GM19463 (cell line): Measurements from ENCODE around the gene INMT.
"Not testable (repeated sequence)": the region's sequence is repeated elsewhere in the genome, so short reads cannot be mapped to it uniquely, and the experiment has no call there.

ENCODE experiments used
- ATAC-seq: cut with Tn5 transposase; IDR thresholded peaks from one replicate; pipeline ENCODE4 v1.9.1; 2021; ENCODE audit warnings: mild to moderate bottlenecking, moderate library complexity; ENCODE audit not compliant: unreplicated experiment

INMT gene

DNA sequence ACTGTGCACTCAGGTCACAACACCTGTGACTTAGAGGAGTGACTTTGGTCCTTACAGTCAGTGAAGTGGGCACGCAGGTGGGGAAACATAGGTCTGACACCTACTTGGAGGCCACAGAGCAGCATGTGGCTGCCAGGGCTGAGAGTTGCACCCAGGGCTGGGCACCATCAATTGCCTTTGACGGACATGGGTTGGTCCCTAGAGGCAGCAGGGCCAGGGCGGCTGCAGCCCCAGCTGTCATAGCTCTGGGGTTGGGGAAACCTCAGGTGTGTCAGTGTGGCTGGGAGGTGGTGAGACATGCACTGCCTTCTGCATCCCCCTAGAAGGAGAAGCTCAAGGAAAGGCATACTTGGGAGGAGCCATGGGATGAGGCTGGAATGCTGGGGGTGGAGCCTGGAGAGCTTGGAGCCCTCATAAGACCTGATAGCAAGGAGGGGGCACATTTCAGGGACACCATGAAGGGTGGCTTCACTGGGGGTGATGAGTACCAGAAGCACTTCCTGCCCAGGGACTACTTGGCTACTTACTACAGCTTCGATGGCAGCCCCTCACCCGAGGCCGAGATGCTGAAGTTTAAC, at the start of gene INMT:
INMT (plus strand) TSS at position 440 of the 578 bp plus-strand sequence; CDS start at position 456, 16 bp downstream.
- no peak for ATAC-seq

DNA sequence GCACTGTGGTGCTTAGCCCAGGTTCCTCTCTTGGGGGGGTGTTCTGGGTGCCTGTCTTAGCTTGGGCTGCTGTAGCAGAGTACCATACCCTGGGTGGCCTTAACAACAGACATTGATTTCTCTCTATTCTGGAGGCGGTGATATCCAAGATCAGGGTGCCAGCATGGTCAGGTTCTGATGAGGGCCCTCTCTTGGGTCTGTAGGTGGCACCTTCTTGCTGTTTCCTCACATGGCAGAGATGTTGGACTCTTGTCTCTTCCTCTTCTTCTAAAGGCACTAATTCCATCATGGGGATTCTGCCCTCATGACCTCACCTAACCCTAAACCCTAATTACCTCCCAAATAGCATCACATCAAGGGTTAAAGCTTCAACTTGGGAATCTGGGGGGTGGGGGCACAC, 49.7 kb upstream of the INMT start:
- no peak for ATAC-seq

GRCh38 chr7:30703756-30704155, 48.2 kb upstream of the INMT start:
- no peak for ATAC-seq

GRCh38 chr7:30705008-30705407, 46.9 kb upstream of the INMT start:
- no peak for ATAC-seq

- no peak for ATAC-seq
Observed at GRCh38 chr7:30705596-30705995, 46.3 kb upstream of the INMT start.

- ATAC-seq: no peak
Observed at GRCh38 chr7:30706316-30706715, 45.6 kb upstream of the INMT start.

GRCh38 chr7:30706908-30707307, 45.0 kb upstream of the INMT start:
- no peak for ATAC-seq

GRCh38 chr7:30707391-30708357, 44.3 kb upstream of the INMT start:
- ATAC-seq: no peak

- ATAC-seq: no peak
Observed at GRCh38 chr7:30708412-30708811, 43.5 kb upstream of the INMT start.

GRCh38 chr7:30708983-30709382, 43.0 kb upstream of the INMT start:
- ATAC-seq: no peak

GRCh38 chr7:30709549-30709948, 42.4 kb upstream of the INMT start:
- ATAC-seq: no peak

DNA sequence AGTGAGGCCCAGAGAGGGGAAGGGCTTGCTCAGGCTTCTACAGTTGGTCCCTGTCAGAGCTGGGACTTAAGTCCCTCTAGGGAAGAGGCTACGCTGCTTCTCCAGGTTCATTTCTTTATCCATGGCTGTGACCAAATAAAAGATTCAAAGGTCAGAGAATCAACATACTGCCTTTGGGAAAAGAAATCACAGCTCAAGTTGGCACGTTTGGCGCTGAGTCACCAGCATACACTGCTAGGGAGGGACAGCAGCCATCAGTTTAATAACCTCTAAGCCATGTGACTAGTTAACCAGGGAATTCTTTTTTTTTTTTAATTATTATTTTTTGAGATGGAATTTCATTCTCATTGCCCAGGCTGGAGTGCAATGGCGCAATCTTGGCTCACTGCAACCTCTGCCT, 41.3 kb upstream of the INMT start:
- ATAC-seq: no peak

DNA sequence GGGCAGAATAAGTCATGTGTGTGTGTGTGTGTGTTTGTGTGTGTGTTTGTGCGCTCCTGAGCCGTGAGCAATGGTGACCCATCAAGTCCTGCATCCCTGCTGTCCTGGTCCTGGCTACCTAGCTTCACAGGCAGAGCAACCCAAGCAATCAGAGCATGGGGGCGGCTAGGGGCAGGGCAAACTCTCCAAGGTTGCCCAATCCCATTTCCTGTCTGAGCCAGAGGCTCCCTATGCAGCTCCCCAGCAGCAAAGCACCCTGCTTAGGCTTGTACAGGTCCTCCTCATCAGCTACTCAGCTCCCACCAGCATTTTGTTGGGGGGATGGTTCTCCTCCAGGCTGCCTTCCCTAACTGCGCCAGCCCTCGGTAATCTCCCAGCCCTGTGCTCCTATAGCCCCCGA, 38.5 kb upstream of the INMT start:
- no peak for ATAC-seq

DNA sequence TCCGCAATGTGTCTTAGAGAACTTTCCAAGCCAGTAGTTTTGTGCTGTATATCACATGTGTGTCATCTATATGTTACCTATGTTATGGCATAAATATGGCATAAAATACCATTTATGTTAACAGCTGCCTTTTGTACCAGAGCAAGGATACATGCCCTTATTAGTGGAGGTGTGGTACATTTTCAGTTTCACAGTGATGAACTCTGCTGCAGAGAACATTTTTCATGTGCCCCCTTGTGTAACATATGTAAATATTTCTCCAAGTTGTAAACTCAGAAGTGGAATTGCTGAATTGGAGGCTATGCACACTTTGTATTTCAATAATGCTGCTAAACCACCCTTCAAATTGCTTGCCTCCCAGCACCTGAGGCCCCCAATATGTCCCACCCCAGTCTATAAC, 37.8 kb upstream of the INMT start:
- ATAC-seq: no peak

DNA sequence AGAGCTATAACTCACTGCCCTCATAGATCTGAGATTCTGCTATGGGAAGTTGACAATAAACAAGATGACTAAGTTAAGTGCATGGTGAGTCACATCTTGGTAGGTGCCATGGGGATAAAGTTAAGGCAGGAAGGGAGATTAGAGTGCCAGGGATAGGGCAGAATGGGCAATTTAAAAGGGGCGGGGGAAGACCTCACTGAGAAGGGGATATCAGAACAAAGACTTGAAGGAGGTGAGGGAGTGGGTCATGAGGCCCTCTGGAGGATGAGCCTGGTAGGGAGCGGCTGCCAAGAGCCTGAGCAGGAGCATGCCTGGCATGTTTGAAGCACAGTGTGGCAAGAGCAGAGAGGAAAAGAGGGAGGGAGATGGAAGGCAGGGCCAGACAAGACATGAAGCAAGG, 34.8 kb upstream of the INMT start:
- ATAC-seq: no peak

GRCh38 chr7:30719434-30719833, 32.5 kb upstream of the INMT start:
- not testable (repeated sequence) for ATAC-seq

DNA sequence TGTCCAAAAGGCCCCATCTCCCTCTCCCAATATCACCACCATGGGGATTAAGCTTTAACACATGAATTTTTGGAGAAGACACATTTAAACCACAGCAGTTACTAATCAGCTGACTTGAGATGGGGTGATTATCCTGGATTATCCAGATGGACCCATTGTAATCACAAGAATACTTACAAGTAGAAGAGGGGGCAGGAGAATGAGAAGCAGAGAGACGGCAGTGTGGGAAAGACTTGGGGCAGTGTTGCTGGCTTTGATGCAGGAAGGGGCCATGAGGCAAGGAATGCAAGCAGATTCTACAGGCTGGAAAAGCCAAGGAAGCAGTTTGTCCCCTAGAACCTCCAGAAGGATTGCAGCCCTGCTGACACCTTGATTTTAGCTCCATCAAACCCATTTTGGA, 30.7 kb upstream of the INMT start:
- no peak for ATAC-seq

DNA sequence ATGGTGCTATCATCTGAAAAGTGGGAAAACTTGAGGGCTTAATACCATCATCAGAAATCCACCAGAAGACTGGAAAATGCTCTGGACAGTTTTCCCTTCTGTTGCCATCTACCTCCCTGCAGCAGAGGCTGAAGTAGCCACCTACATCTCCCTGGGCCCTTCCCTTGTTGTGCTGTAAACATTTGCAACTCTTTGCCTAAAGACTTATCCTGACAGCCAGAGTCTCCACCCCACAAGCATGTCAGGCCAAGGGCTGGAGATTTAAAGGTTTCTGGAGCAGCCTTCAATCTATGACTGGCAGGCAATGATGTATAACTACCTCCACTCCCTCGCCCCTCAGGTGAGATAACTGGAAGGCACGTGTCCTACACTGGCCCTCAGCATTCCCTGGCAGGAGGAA, 29.7 kb upstream of the INMT start:
- no peak for ATAC-seq

DNA sequence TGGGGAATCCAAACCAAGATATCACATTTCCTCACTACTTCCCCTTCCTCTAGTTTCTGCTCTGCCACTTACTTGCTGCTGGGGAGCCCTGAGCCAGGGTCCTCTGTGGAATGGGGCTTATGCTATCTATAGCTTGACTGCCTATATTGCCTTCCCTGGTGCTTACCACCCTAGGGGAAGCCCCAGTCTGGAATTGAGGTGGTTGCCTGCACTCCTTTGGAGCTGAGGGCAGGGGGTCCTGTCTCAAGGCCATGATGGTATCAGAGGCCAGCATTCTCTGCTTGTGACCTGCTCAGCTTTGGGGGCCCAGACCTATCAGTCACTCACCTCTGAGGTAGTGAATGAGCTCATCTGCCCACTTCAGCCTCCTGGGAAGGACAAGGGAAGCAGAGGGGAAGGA, 29.3 kb upstream of the INMT start:
- ATAC-seq: no peak

- ATAC-seq: no peak
Observed at GRCh38 chr7:30723776-30724175, 28.2 kb upstream of the INMT start.

DNA sequence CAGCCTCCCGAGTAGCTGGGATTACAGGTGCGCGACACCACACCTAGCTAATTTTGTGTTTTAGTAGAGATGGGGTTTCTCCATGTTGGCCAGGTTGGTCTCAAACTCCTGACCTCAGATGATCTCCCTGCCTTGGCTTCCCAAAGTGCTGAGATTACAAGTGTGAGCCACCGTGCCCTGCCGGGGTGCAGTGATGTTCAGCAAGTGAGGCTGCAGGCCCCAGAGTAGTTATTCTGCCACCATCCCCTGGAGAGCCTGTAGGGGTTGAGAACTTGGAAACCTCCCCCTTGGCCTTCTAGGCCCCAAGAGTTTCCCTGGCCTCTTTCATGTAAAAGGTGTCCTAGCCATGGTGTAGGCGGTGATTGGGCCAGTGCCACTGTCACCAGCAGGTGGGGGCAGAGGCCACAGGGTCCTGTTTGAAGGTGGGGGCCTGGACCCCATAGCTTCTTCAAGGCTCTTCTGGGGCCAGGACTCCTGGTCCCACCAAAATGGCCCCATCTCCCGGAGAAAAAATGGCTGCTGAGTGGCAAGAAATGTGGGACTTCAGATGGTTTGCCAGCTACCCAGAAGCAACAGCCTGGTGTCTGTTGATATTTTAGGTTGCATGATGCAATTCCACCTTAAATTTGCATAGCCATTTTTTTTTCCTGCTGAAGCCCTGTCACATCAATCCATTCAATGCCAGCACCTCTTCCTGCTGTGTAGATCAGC, 25.5 kb upstream of the INMT start:
- ATAC-seq: peak; percentile 12
